ENCODE data around the gene TTLL11.

Gene TTLL11

DNA sequence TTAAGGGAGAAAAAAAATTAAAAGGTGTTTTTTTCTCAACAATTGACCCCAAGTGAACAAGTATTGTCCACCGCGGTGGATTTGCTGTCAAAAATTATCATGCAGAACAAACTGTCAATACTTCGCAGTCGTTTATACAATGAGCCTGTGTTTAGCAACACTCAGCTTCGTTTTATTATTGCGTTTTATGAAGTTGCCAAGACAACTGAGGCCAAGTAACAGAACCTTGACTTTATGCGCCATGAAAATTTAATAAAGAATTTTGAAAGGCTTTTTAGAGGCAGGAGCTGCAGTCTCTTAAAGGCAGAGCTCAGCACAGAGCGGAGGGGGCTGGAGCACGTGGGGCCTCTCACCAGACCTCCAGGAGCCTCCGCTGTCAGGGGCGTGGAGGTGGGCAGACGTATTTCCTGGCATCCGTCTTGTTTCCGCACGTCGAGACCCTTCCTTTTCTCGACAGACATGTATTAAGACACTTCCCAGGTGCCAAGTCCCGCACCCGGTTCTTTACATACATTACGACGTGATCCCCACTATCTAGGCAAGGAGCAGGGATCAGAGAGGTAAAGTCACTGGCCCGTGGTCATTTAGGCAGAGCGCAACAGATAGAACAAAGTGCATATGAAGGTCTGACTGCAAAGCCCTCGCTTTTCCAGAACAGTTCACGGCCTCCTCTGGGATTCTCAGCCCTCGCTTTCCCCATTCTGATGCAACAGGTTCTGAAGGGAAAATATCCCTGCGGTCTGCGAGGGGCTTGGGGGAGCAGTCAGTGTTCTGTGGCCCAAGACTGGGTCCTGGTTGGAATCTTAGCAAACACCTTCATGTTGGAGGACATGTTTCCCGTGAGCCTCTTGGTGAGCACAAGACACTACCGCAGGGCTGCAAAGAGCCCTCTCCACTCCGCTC, 277.3 kb downstream of the TTLL11 start:
- DNase-seq (ENCODE audit: low read depth), result no peak
- H3K4me3 ChIP-seq (ENCODE audit: low read depth, low read length), result no peak overlapping the region
- TF ChIP-seq, protein P1, sequence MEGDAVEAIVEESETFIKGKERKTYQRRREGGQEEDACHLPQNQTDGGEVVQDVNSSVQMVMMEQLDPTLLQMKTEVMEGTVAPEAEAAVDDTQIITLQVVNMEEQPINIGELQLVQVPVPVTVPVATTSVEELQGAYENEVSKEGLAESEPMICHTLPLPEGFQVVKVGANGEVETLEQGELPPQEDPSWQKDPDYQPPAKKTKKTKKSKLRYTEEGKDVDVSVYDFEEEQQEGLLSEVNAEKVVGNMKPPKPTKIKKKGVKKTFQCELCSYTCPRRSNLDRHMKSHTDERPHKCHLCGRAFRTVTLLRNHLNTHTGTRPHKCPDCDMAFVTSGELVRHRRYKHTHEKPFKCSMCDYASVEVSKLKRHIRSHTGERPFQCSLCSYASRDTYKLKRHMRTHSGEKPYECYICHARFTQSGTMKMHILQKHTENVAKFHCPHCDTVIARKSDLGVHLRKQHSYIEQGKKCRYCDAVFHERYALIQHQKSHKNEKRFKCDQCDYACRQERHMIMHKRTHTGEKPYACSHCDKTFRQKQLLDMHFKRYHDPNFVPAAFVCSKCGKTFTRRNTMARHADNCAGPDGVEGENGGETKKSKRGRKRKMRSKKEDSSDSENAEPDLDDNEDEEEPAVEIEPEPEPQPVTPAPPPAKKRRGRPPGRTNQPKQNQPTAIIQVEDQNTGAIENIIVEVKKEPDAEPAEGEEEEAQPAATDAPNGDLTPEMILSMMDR (IDR thresholded peaks at IDR 0.05; ENCODE audit: low read depth, low read length, missing control alignments), result no peak

DNA sequence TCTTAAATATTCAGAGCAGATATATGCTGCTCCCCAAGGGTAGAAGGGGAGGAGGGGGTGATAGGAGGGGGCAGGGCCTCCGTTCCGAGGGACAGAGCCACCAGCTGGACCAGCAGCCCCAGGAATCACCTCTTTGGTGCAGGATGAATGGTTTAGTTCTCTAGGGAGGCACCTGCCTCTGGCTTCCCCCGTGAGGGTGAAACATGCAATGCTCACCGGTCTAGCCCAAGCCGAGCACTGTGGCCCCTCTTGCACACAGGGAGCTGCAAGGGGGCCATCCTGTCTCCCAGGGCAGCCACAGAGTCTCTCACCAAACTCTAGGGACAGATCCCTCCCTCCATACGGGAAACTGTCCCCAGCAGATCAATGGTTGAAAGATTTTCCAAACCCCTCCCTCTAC, 278.0 kb downstream of the TTLL11 start:
- DNase-seq (ENCODE audit: low read depth), result no peak
- H3K4me3 ChIP-seq (ENCODE audit: low read depth, low read length), result no peak overlapping the region
- TF ChIP-seq, protein P1 (IDR thresholded peaks at IDR 0.05; ENCODE audit: low read depth, low read length, missing control alignments), result no peak

DNA sequence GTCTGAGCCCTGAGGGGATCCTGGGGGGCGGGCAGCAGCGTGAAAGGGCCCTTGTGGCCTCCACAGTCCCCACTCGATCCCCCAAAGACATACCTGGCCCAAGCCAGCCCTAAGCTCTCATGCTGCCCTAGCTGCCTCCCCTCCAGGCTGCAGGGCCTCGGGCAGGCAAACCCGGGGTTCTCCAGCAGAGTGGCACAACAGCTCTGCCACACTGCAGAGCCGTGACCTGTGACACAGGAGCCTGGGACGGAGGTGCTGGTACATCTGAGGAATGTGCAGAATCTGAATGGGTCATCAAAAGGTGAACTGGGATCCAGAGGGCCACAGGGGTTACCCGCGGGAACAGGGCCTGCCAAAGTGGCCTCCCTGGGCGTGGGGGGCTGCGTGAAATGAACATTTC, 278.5 kb downstream of the TTLL11 start:
- DNase-seq (ENCODE audit: low read depth), result no peak
- no peak overlapping the region for H3K4me3 ChIP-seq (ENCODE audit: low read depth, low read length)
- TF ChIP-seq, protein P1 (IDR thresholded peaks at IDR 0.05; ENCODE audit: low read depth, low read length, missing control alignments), result no peak

DNA sequence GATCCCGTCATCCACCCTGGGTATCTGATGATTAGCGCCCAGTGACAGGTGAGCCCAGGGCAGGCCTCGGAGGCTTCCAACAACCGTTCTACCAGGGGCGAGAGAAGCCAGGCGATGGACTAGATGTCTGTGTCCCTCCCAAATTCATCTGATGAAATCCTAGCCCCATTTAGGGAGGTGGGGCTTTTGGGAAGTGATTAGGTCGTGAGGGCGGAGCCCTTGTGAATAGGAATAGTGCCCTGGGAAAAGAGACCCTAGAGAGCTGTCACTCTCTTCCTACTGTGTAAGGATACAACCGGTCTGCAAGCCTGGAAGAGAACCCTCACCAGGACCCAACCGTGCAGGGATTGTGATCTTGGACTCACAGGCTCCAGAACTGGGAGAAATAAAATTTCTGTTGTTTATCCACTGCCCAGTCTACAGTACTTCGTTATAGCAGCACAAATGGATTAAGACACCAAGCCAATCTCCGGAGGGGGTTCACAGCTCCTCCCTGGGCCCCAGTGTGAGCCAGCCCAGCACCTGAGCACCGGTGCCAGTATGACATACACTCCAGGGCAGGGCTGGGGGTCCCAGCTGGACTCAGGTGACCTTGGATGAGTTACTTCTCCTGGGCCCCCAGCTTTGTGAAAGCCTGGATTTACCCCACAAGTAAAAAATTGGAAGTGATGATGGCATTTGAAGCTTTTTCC, 279.4 kb downstream of the TTLL11 start:
- DNase-seq (ENCODE audit: low read depth), result no peak

DNA sequence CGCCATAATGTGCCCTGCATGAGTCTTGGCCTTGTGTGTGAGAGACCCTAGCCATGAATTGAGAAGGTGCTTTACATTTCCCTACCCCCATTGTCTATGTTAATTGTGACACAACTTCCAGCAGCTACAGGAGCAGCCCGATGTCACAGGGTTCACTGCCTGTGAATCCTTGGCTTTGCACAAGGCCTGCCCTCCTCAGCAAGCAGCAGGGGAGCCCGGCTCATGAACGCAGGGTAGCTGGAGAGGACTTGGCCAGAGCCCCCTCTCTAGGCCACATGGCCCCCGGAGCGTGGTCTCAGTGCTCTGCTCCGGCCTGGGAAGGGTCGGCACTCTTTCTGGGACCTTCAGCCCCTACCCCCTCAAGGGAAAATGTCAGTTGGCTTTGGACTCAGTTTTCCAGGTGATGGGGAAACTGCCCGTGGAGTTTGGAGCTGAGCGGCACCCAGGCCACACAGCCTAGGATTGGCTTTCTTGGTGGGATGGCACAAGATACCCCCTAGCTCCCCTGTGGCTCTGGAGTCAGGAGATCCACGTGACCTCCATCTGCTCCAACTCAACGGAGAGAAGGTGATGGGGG, 280.9 kb downstream of the TTLL11 start:
- no peak overlapping the region for H3K4me3 ChIP-seq (ENCODE audit: low read depth, low read length)
- DNase-seq (ENCODE audit: low read depth), result no peak
- TF ChIP-seq, protein P1 (IDR thresholded peaks at IDR 0.05; ENCODE audit: low read depth, low read length, missing control alignments), result no peak

More for the DNA sequence above, 279.4 kb downstream of the TTLL11 start:
- TF ChIP-seq, protein P1 (IDR thresholded peaks at IDR 0.05; ENCODE audit: low read depth, low read length, missing control alignments), result no peak
- H3K4me3 ChIP-seq (ENCODE audit: low read depth, low read length), result no peak overlapping the region

DNA sequence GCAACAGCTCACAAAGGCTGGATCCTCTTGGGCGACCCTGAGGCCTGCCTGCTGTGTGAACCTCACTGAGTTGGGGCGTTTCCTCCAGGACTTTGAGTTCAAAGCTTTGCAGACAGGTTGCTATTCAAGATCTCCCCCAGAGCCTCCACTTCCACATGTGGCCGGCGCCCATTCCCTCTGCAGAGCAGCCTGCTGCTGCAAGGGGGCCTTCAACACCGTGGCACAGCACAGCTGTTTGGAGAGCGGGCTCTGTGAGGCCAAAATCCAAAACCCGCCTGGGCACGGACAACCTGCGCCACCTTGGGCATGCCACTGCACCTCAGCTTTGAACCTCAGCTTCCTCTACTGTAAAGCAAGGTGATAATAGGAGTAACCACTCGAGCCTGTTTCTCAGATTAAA, 281.4 kb downstream of the TTLL11 start:
- TF ChIP-seq, protein P1 (IDR thresholded peaks at IDR 0.05; ENCODE audit: low read depth, low read length, missing control alignments), result no peak
- no peak for DNase-seq (ENCODE audit: low read depth)
- no peak overlapping the region for H3K4me3 ChIP-seq (ENCODE audit: low read depth, low read length)

All from GM12864 (cell line).